ENCODE data around the gene TBX4. TPM values are rescaled to one million over a fixed set of nuclear protein-coding genes. Genes with fewer than 3 reads are reported as not detected.

The TBX4 gene
- total RNA-seq, 1 experiment from 2014 or later, result not detected

- POLR2A ChIA-PET, result interaction anchor here (0.7 to 1.0 kb wide), 2 partner anchors 10 to 449 kb away, joined by 3 read pairs; partner anchors contain the start of gene BRIP1
- Mint-ChIP-seq H3K9me3 (ENCODE audit: unreplicated experiment) (no peaks in the 10 kb centered on the region), H3K36me3 (ENCODE audit: insufficient read depth, unreplicated experiment) (no peaks in the 10 kb centered on the region), H3K4me3 (ENCODE audit: unreplicated experiment) (no peak overlapping the region), H3K27ac (ENCODE audit: low read depth, unreplicated experiment) (no peak overlapping the region), H3K27me3 (ENCODE audit: insufficient read depth, unreplicated experiment) (no peaks in the 10 kb centered on the region), H3K4me1 (ENCODE audit: insufficient read depth, unreplicated experiment) (no peaks in the 10 kb centered on the region)
- no peak for DNase-seq (ENCODE audit: unreplicated experiment)
- no TSS peak for BruUV-seq (replicated peaks)
- CTCF ChIA-PET, result interaction anchor here (0.6 to 4.2 kb wide), 11 partner anchors 8 to 694 kb away, joined by 3 to 57 read pairs (median 5); no protein-coding TSS in a partner anchor
- no peak for TF ChIP-seq CTCF (IDR thresholded peaks at IDR 0.05; ENCODE audit: unreplicated experiment)
- intact Hi-C loops (cut with micrococcal nuclease), result loop anchor here (5.0 kb wide), 1 partner anchor 653 kb away; the partner anchor contains the start of gene MED13
These were observed 37.9 kb upstream of the TBX4 start for GRCh38 chr17:61414141-61414935.

DNA sequence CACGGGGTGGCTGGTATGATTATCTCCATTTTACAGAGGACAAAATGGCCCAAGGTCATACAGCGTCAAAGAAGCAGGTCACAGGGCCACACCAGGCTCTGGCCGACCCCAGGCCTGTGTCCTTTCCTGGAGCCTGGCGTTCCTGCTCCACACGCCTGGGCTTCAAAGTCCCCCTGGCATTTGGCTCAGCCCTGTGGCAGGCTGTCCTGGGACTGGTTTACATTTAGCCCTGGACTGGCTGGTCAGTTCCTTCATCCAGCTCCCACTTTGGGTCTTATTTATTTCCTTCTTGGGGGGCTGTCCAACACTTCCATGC lies 37.3 kb upstream of the TBX4 start:
- no peak for DNase-seq (ENCODE audit: unreplicated experiment)
- no TSS peak for BruUV-seq (replicated peaks)
- POLR2A ChIA-PET, result interaction anchor here (1.0 kb wide), 1 partner anchor 448 kb away, joined by 3 read pairs; the partner anchor contains the start of gene BRIP1
- no peaks in the 10 kb centered on the region for H3K36me3 Mint-ChIP-seq (ENCODE audit: insufficient read depth, unreplicated experiment)
- peaks cover 4% of the 10 kb centered on the region for H3K27me3 Mint-ChIP-seq (ENCODE audit: insufficient read depth, unreplicated experiment)
- H3K4me1 Mint-ChIP-seq (ENCODE audit: insufficient read depth, unreplicated experiment), result no peaks in the 10 kb centered on the region
- H3K4me3 Mint-ChIP-seq (ENCODE audit: unreplicated experiment), result no peak overlapping the region
- no peaks in the 10 kb centered on the region for H3K9me3 Mint-ChIP-seq (ENCODE audit: unreplicated experiment)
- no peak for TF ChIP-seq CTCF (IDR thresholded peaks at IDR 0.05; ENCODE audit: unreplicated experiment)
- intact Hi-C loops (cut with micrococcal nuclease), result loop anchor here (5.0 kb wide), 1 partner anchor 652 kb away; the partner anchor contains the start of gene MED13
- no peak overlapping the region for H3K27ac Mint-ChIP-seq (ENCODE audit: low read depth, unreplicated experiment)
- CTCF ChIA-PET, result interaction anchor here (0.6 to 4.2 kb wide), 8 partner anchors 130 to 422 kb away, joined by 3 to 57 read pairs (median 8); no protein-coding TSS in a partner anchor

- Mint-ChIP-seq H3K9me3 (ENCODE audit: unreplicated experiment) (no peaks in the 10 kb centered on the region), H3K27me3 (ENCODE audit: insufficient read depth, unreplicated experiment) (peaks cover 11% of the 10 kb centered on the region), H3K4me1 (ENCODE audit: insufficient read depth, unreplicated experiment) (no peaks in the 10 kb centered on the region), H3K27ac (ENCODE audit: low read depth, unreplicated experiment) (no peak overlapping the region), H3K36me3 (ENCODE audit: insufficient read depth, unreplicated experiment) (peaks cover 4% of the 10 kb centered on the region), H3K4me3 (ENCODE audit: unreplicated experiment) (no peak overlapping the region)
- no peak for TF ChIP-seq CTCF (IDR thresholded peaks at IDR 0.05; ENCODE audit: unreplicated experiment)
- POLR2A ChIA-PET, result interaction anchor here (0.5 to 1.0 kb wide), 2 partner anchors 418 to 448 kb away, joined by 3 to 4 read pairs; partner anchors contain the start of gene BRIP1
- intact Hi-C loops (cut with micrococcal nuclease), result loop anchor here (2.0 kb wide), 1 partner anchor 421 kb away; no protein-coding TSS in a partner anchor
- no peak for DNase-seq (ENCODE audit: unreplicated experiment)
- CTCF ChIA-PET, result interaction anchor here (0.6 to 4.2 kb wide), 19 partner anchors 11 to 421 kb away, joined by 3 to 24 read pairs (median 4); no protein-coding TSS in a partner anchor
- no TSS peak for BruUV-seq (replicated peaks)
These were observed 36.6 kb upstream of the TBX4 start for GRCh38 chr17:61415374-61416210.

DNA sequence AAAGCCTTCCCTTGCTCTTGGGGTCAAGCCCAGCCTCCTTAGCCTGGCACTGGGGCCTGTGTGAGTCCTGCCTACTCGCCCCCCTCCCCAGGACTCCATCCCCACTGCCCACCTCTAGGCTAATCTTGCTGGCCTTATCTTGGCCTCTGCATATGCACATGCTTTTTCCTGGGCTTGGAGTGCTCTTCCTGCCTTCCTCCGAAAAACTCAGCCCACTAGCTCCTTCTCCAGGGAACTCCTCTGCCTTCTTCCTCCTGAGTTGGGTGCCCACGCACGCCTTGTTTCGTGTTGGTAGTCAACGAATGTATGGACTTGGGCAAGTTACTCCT lies 36.0 kb upstream of the TBX4 start:
- DNase-seq (ENCODE audit: unreplicated experiment), result no peak
- TF ChIP-seq CTCF (IDR thresholded peaks at IDR 0.05; ENCODE audit: unreplicated experiment), result no peak
- no peak overlapping the region for H3K27ac Mint-ChIP-seq (ENCODE audit: low read depth, unreplicated experiment)
- intact Hi-C loops (cut with micrococcal nuclease), result loop anchor here (2.0 kb wide), 1 partner anchor 421 kb away; no protein-coding TSS in a partner anchor
- no peak overlapping the region for H3K4me3 Mint-ChIP-seq (ENCODE audit: unreplicated experiment)
- peaks cover 4% of the 10 kb centered on the region for H3K36me3 Mint-ChIP-seq (ENCODE audit: insufficient read depth, unreplicated experiment)
- H3K4me1 Mint-ChIP-seq (ENCODE audit: insufficient read depth, unreplicated experiment), result no peaks in the 10 kb centered on the region
- H3K9me3 Mint-ChIP-seq (ENCODE audit: unreplicated experiment), result no peaks in the 10 kb centered on the region
- H3K27me3 Mint-ChIP-seq (ENCODE audit: insufficient read depth, unreplicated experiment), result peaks cover 17% of the 10 kb centered on the region
- ChIA-PET POLR2A (interaction anchor here (0.5 kb wide), 1 partner anchor 417 kb away, joined by 4 read pairs; no protein-coding TSS in a partner anchor), CTCF (interaction anchor here (0.7 to 1.8 kb wide), 17 partner anchors 11 to 421 kb away, joined by 3 to 12 read pairs (median 4); no protein-coding TSS in a partner anchor)
- BruUV-seq (replicated peaks), result no TSS peak

Measured in MCF 10A (cell line).